ENCODE data around the gene P3H2.

P3H2 gene

GRCh38 chr3:190051641-190052040 is 69.1 kb downstream of the P3H2 start:
- no peak for DNase-seq

GRCh38 chr3:190048932-190049441 is 71.7 kb downstream of the P3H2 start:
- DNase-seq: no peak

- DNase-seq: no peak
Observed at GRCh38 chr3:190044974-190045373, 75.7 kb downstream of the P3H2 start.

- DNase-seq: no peak
Observed at GRCh38 chr3:190044142-190044541, 76.6 kb downstream of the P3H2 start.

GRCh38 chr3:190043741-190044140 is 77.0 kb downstream of the P3H2 start:
- no peak for DNase-seq

- DNase-seq: no peak
Observed at GRCh38 chr3:190042558-190042957, 78.1 kb downstream of the P3H2 start.

GRCh38 chr3:190041333-190042041 is 79.2 kb downstream of the P3H2 start:
- no peak for DNase-seq

- DNase-seq: no peak
Observed at GRCh38 chr3:190040145-190040544, 80.6 kb downstream of the P3H2 start.

- DNase-seq: no peak
Observed at GRCh38 chr3:190038050-190038933, 82.4 kb downstream of the P3H2 start.

- DNase-seq: no peak
Observed at GRCh38 chr3:190036631-190037030, 84.1 kb downstream of the P3H2 start.

- no peak for DNase-seq
Observed at GRCh38 chr3:190034446-190034845, 86.3 kb downstream of the P3H2 start.

GRCh38 chr3:190032923-190033322 is 87.8 kb downstream of the P3H2 start:
- no peak for DNase-seq

GRCh38 chr3:190031887-190032752 is 88.6 kb downstream of the P3H2 start:
- DNase-seq: no peak

GRCh38 chr3:190027116-190027515 is 93.6 kb downstream of the P3H2 start:
- DNase-seq: no peak

GRCh38 chr3:190026154-190026553 is 94.5 kb downstream of the P3H2 start:
- DNase-seq: no peak

GRCh38 chr3:190024912-190025311 is 95.8 kb downstream of the P3H2 start:
- no peak for DNase-seq

GRCh38 chr3:190019844-190020243 is 100.9 kb downstream of the P3H2 start:
- DNase-seq: no peak

GRCh38 chr3:190019006-190019405 is 101.7 kb downstream of the P3H2 start:
- no peak for DNase-seq

GRCh38 chr3:190018460-190018859 is 102.2 kb downstream of the P3H2 start:
- DNase-seq: no peak

GRCh38 chr3:190017521-190018288 is 103.0 kb downstream of the P3H2 start:
- DNase-seq: no peak

- DNase-seq: no peak
Observed at GRCh38 chr3:190016966-190017365, 103.7 kb downstream of the P3H2 start.

GRCh38 chr3:190014940-190015339 is 105.8 kb downstream of the P3H2 start:
- DNase-seq: no peak

All from effector CD8-positive, alpha-beta T cell (primary cell).